GM12865 (cell line): ENCODE results near the gene BABAM2.

Source experiments
- DNase-seq: peaks from one replicate; pipeline ENCODE4 v3.0.0; 2010; ENCODE audit warnings: low read depth
- H3K4me3 ChIP-seq: 2 replicates; pipeline ENCODE4 v1.5.1; 2011; ENCODE audit warnings: mild to moderate bottlenecking, low read depth, low read length, control low read depth
- TF ChIP-seq, protein P1 (sequence below): IDR thresholded peaks from 2 replicates; pipeline ENCODE4 v1.5.1; 2011; ENCODE audit warnings: low read length, control low read depth, low read depth, inconsistent platforms; ENCODE audit not compliant: insufficient read depth; ENCODE audit errors: missing control alignments

BABAM2 gene

DNA sequence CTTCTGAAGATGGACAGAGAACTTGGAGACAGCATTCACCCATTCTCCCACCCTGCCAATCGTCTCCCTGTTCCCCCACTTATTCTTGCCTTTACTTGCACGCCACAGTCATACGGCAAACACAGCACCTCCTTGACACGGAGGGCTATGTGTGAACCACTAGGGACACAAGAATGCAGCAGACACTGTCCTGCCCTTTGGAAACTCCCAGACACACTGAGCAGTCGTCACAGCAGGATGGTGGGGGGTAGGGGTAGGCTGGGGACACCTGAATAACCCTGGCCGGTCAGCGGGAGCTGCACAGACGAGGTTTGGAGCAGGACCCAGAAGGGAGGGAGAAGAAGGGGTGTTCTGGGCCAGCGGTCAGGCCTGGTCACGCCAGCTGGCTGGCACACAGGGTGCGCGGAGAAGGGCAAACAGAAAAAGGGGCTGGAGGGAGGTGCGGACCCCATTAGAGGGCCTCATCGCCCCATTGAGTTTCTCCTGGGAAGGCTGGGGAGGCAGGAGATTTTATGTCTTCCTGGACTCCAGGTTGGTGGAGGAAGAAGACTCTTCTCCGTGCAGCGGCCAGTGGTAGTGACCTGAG, 462.2 kb downstream of the BABAM2 start:
- TF ChIP-seq, protein P1, sequence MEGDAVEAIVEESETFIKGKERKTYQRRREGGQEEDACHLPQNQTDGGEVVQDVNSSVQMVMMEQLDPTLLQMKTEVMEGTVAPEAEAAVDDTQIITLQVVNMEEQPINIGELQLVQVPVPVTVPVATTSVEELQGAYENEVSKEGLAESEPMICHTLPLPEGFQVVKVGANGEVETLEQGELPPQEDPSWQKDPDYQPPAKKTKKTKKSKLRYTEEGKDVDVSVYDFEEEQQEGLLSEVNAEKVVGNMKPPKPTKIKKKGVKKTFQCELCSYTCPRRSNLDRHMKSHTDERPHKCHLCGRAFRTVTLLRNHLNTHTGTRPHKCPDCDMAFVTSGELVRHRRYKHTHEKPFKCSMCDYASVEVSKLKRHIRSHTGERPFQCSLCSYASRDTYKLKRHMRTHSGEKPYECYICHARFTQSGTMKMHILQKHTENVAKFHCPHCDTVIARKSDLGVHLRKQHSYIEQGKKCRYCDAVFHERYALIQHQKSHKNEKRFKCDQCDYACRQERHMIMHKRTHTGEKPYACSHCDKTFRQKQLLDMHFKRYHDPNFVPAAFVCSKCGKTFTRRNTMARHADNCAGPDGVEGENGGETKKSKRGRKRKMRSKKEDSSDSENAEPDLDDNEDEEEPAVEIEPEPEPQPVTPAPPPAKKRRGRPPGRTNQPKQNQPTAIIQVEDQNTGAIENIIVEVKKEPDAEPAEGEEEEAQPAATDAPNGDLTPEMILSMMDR, result no peak
- H3K4me3 ChIP-seq, result no peak overlapping the region
- DNase-seq, result no peak

DNA sequence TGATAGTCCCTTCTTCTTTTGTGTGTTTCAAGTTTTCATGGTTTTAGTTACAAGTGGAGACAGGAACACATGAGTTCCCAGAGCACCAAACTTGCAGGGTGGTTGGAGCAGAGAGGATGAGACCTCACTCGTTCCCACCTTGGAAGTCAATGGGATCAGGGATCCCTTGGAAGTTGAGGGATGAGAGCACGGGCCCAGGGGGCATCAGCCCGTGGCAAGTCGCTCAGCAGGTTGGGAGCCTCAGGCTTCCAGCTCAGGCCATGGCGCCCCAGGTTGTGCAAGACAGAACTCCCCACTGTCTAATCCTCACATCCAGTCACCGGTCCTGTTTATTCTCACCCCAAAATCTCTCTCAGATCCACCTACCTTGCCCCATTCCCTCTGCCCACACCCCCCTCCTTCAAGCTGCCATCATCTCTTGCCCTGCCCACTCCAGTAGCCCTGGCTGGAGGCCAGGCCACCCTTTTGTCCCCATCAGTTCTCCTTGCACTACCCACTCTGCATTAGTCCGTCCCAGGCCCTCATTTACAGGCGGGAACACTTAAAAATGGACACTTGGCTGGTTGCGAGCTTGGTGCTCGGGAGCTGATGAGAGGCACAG, 464.5 kb downstream of the BABAM2 start:
- no peak overlapping the region for H3K4me3 ChIP-seq
- no peak for DNase-seq
- TF ChIP-seq, protein P1, result no peak

DNA sequence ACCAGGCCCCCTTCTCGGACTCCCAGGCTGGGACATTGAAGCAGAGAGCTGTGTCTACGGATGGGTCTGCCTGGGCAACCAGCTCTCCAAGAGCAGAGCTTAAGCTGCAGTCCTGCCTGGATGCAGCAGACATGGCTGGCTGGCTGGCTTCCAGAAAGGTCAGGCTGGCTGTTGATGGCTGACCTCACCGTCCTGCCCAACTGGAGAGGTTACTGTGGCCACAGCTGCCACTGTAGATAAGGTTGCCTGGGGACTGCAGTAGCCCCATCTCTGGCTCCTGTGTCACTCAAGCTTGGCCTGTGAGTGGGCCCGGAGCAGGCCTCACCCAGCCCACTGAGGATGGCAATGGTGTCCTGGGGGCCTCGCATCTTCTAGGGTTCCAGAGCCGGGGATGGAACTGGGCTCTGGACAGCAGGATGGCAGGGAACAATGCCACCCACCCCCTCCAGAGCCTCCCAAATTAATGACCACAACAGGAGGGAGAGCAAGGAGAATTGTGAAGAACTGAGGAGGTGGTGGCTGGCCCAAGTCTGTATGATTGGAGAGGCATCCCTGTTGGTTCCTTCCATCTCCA, 465.1 kb downstream of the BABAM2 start:
- H3K4me3 ChIP-seq, result no peak overlapping the region

DNA sequence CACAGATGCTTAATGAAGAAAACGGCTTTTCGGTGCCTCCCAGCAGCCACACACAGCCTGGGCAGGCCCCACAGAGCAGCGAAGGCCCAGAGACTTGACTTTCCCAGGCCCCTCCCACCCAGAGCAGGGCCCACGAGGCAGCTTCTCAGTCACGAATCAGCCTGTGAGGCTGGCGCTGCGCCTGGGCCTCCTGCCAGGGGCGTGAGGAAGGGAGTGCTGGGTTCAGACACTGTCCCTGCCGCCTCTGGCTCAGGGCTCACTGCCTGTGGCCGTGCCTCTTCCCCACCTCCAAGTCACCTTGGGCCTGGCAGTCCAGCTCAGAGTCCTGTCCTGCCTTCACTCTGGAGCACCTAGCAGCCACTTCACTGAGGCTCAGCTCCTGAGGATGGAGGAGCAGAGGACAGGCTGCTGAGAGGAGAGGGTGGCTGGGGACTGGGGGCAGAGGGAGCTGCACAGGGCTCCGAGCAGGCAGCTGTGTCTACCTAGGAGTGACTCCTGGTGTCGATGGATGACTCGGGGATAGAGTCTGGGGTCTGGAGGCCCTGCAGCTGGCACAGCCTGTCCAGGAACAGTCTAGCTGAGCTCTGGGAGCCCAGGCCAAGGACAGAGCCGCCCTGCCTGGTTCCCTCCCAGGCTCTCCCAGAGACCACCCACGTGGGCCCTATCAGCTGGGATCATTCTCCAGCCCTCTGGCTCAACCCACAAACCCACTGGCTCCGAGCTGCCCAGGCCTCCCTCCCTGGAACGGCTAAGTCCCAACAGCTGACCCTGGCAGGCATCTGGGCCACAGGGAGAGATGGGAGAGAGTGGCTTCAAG, 465.8 kb downstream of the BABAM2 start:
- TF ChIP-seq, protein P1, result no peak
- DNase-seq, result no peak
- H3K4me3 ChIP-seq, result no peak overlapping the region

More for the DNA sequence above, 465.1 kb downstream of the BABAM2 start:
- TF ChIP-seq, protein P1, result no peak
- DNase-seq, result no peak

DNA sequence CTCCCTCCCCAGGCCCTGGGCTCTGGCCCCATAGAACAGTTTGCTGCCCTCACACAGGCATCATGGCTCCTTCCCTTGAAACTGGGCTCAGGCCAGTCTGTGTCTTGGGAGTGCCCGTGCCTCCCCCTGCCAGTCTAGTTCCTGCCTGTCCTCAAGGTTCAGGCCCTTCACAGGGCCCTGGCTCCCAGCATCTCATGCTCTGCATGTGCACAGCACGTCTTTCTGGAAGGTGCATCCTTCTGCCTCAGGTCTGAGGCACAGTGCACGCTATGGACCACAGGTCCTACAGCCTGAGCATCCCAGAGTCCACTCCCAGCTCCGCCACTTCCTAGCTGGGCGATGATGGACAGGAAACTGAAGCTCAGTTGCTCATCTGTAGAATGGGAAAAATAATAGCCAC, 466.5 kb downstream of the BABAM2 start:
- no peak overlapping the region for H3K4me3 ChIP-seq
- no peak for DNase-seq
- TF ChIP-seq, protein P1, result no peak

DNA sequence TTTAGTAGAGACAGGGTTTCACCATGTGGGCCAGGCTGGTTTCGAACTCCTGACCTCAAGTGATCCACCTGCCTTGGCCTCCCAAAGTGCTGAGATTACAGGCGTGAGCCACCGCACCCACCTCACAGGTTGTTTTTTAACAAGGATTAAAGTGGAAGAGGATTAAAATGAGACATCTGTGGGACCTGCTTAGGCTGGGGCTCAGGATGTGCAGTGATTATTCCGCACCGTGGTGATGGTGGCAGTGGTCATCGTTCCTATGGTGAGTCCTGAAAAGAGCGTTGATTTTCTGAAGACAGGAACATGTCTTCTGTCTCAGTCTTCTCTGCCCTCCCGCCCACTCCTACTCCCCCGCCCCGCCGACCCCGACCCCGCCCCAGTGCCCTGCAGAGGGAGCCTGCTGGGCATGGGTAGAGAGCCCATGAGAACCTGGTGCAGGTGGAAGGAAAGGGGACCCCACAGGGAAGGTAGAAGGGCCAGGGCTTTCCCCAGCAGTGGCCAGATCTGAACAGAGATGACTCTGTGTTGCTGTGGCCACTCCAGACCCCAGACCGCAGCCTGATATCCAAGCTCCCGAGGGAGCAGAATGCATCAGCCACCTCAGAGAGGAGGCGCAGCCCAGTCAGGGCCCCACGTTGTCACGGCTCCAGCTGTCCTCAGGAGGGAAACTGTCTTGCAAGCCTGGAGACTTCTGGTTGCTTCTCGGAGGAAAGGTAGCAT, 467.6 kb downstream of the BABAM2 start:
- TF ChIP-seq, protein P1, result no peak
- DNase-seq, result no peak

More for the DNA sequence above, 467.6 kb downstream of the BABAM2 start:
- no peak overlapping the region for H3K4me3 ChIP-seq
